Upper lobe of left lung (tissue), 4 donors: Measurements from ENCODE around the gene ACP3.

Experiments
- CTCF ChIP-seq, 6 experiments: fragments of 450-650 bp in 4 of 6; fragments of 200-600 bp in 2 of 6; sonication (generic) in 2 of 6; IDR thresholded peaks; one replicate each; pipeline ENCODE4 v1.5.1; 2016 to 2019; ENCODE audit warnings: antibody characterized with exemption in 6 of 6
- EP300 ChIP-seq, 4 donors: sonication (generic); formaldehyde crosslinking; IDR thresholded peaks; one replicate each; pipeline ENCODE4 v1.5.1; 2017; ENCODE audit warnings: antibody characterized with exemption in 4 of 4, control low read depth in 2 of 4
- POLR2AphosphoS5 ChIP-seq, 2 donors: sonication (generic); formaldehyde crosslinking; IDR thresholded peaks; one replicate each; pipeline ENCODE4 v1.5.1; 2017; ENCODE audit warnings: antibody characterized with exemption in 2 of 2

- no peak for TF ChIP-seq EP300 (IDR thresholded peaks at IDR 0.05)
- TF ChIP-seq CTCF (IDR thresholded peaks at IDR 0.05) = no peak
- no peak for TF ChIP-seq POLR2AphosphoS5 (IDR thresholded peaks at IDR 0.05)
These were observed 1.2 kb downstream of the ACP3 start for GRCh38 chr3:132318451-132318850.
